Stimulated activated effector memory CD8-positive, alpha-beta T cell treated with anti-CD3 and anti-CD28 coated beads, Interleukin-12 subunit alpha, Interleukin-12 subunit beta, amount 100 ng/mL, for 72 hours (primary cell): ENCODE data around the gene SPANXA1.
"Not testable (repeated sequence)": the region's sequence is repeated elsewhere in the genome, so short reads cannot be mapped to it uniquely, and the experiment has no call there.

Experiments used
- ATAC-seq: fragments of 150-1000 bp; cut with Tn5 transposase; 2 replicates; pipeline ENCODE4 v1.10.0; 2021
- DNase-seq, 2 donors: peaks; one replicate each; pipeline ENCODE4 v3.0.0; 2021 to 2022; ENCODE audit warnings: low spot score in 2 of 2
- H3K27ac Mint-ChIP-seq: one replicate; pipeline ENCODE4 v1.8.0; 2022; ENCODE audit warnings: mild to moderate bottlenecking, mixed read lengths
- H3K36me3 Mint-ChIP-seq: one replicate; pipeline ENCODE4 v1.8.0; 2022; ENCODE audit warnings: mild to moderate bottlenecking, mixed read lengths
- H3K4me1 Mint-ChIP-seq: one replicate; pipeline ENCODE4 v1.8.0; 2022; ENCODE audit warnings: mixed read lengths
- H3K4me3 Mint-ChIP-seq: one replicate; pipeline ENCODE4 v1.8.0; 2022; ENCODE audit warnings: mild to moderate bottlenecking, mixed read lengths
- H3K9me3 Mint-ChIP-seq: one replicate; pipeline ENCODE4 v1.8.0; 2022; ENCODE audit warnings: mixed read lengths

Gene SPANXA1

GRCh38 chrX:141584638-141585037, at the start of gene SPANXA1:
Gene SPANXA1 (minus strand): TSS chrX:141584738. CDS start chrX:141584678, 60 bp downstream.
- not testable (repeated sequence) for DNase-seq, H3K9me3 Mint-ChIP-seq, ATAC-seq, H3K27ac Mint-ChIP-seq, H3K36me3 Mint-ChIP-seq, H3K4me3 Mint-ChIP-seq, H3K4me1 Mint-ChIP-seq

DNA sequence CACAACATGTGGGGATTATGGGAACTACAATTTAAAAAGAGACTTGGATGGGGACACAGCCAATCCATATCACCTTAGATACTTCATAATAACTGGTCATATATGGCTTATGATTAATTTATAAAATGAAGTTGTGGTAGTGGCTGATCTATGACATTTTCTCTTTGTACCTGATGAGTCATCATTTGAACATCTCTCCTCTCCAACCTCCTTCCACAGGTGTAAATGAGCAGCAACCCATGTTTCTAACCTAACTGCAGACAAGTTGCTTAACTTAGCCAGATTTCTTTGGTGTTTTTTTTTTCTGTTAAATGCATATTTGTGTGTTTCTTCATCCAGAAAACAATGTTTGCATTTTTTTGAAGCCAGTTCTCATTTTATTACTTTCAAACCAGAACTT, 47.6 kb upstream of the SPANXA1 start:
- Mint-ChIP-seq H3K4me1 (no peaks in the 10 kb centered on the region), H3K9me3 (peaks cover 4% of the 10 kb centered on the region)

GRCh38 chrX:141619336-141619735, 34.8 kb upstream of the SPANXA1 start:
- no peaks in the 10 kb centered on the region for H3K36me3 Mint-ChIP-seq
- no peak overlapping the region for H3K4me3 Mint-ChIP-seq
- H3K27ac Mint-ChIP-seq: no peak overlapping the region
- H3K9me3 Mint-ChIP-seq: peaks cover 19% of the 10 kb centered on the region
- no peaks in the 10 kb centered on the region for H3K4me1 Mint-ChIP-seq
- DNase-seq: no peak
- no peak for ATAC-seq

More for the DNA sequence above, 47.6 kb upstream of the SPANXA1 start:
- no peak overlapping the region for H3K27ac Mint-ChIP-seq
- DNase-seq (no peak), ATAC-seq (no peak)
- H3K36me3 Mint-ChIP-seq: no peaks in the 10 kb centered on the region
- no peak overlapping the region for H3K4me3 Mint-ChIP-seq

DNA sequence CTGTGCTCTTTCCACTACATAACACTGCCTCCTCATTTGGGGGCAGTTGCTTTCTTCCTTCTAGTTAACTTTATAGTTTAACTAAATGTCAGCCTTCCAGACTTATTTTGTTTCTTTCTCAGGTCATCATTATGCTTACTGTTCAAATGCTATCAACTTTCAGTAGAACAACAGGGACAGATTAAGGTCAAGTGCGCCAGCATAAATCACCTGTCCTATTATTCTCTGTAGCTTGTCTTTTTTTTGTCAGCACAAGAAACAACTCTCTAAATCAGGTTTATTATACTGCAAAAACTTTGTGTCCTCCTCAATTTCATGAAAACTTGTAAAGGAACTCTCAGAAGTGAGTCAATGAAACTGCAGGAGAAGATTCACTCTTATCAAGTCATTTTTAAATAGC, 24.6 kb upstream of the SPANXA1 start:
- no peak overlapping the region for H3K27ac Mint-ChIP-seq
- no peaks in the 10 kb centered on the region for H3K36me3 Mint-ChIP-seq
- DNase-seq (no peak), ATAC-seq (no peak)
- no peaks in the 10 kb centered on the region for H3K4me1 Mint-ChIP-seq
- peaks cover 10% of the 10 kb centered on the region for H3K9me3 Mint-ChIP-seq
- no peak overlapping the region for H3K4me3 Mint-ChIP-seq

DNA sequence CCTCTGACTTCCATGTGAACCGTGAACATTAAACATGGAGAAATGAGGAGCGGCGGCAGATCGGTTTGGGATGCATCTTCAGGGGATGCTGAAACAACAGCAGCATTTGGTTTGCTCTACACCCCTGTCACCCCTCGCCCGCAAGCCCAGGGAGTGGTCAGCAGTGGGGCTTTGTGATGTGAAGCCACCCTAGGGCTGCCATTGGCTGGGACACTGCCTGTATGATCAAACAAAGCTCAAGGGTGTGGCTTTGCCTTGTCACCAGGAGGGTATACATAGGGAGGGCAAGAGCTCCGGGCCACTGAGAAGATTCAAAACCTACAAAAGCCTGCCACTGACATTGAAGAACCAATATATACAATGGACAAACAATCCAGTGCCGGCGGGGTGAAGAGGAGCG, 4.9 kb upstream of the SPANXA1 start, which contains the start of gene SPANXA2:
Gene SPANXA2 (plus strand): TSS at position 301 of the 400 bp plus-strand sequence. CDS start 60 bp downstream, at position 361.
- not testable (repeated sequence) for H3K4me3 Mint-ChIP-seq, H3K27ac Mint-ChIP-seq, H3K4me1 Mint-ChIP-seq, ATAC-seq, H3K36me3 Mint-ChIP-seq, DNase-seq, H3K9me3 Mint-ChIP-seq

- not testable (repeated sequence) for H3K9me3 Mint-ChIP-seq, H3K36me3 Mint-ChIP-seq, H3K4me3 Mint-ChIP-seq, H3K27ac Mint-ChIP-seq, DNase-seq, H3K4me1 Mint-ChIP-seq, ATAC-seq
Observed at GRCh38 chrX:141542551-141542950, 42.0 kb downstream of the SPANXA1 start.
